ENCODE measurements around the gene CNTNAP2. TPM values are rescaled to one million over a fixed set of nuclear protein-coding genes. Genes with fewer than 3 reads are reported as not detected.
A peak's percentile ranks its signal among the peaks of the same experiment; 100 is the strongest.

CNTNAP2 gene
- total RNA-seq, 2 donors from 2014 or later: 3.5 to 4.0 TPM

GRCh38 chr7:147509035-147509501 is 1392.5 kb downstream of the CNTNAP2 start:
- DNase-seq (no peak), ATAC-seq (no peak)
- intact Hi-C loops (cut with DNase I, micrococcal nuclease): no loop called here

GRCh38 chr7:147509541-147510200 is 1393.1 kb downstream of the CNTNAP2 start:
- intact Hi-C loops (cut with DNase I, micrococcal nuclease): no loop called here
- no peak for DNase-seq
- ATAC-seq: no peak

GRCh38 chr7:147510201-147510542 is 1393.6 kb downstream of the CNTNAP2 start:
- DNase-seq: no peak
- intact Hi-C loops (cut with DNase I, micrococcal nuclease): no loop called here

GRCh38 chr7:147510923-147511322 is 1394.3 kb downstream of the CNTNAP2 start:
- ATAC-seq (no peak), DNase-seq (no peak)
- intact Hi-C loops (cut with DNase I, micrococcal nuclease): no loop called here

More at GRCh38 chr7:147510201-147510542, 1393.6 kb downstream of the CNTNAP2 start:
- ATAC-seq: no peak

GRCh38 chr7:147513451-147513850 is 1396.8 kb downstream of the CNTNAP2 start:
- no peak for ATAC-seq
- intact Hi-C loops (cut with DNase I, micrococcal nuclease): no loop called here
- DNase-seq: no peak

- ATAC-seq (no peak), DNase-seq (no peak)
- intact Hi-C loops (cut with DNase I, micrococcal nuclease): no loop called here
Measured at GRCh38 chr7:147516391-147516790, 1399.8 kb downstream of the CNTNAP2 start.

- DNase-seq (no peak), ATAC-seq (no peak)
- intact Hi-C loops (cut with DNase I, micrococcal nuclease): no loop called here
Measured at GRCh38 chr7:147519062-147519461, 1402.5 kb downstream of the CNTNAP2 start.

GRCh38 chr7:147523056-147523455 is 1406.5 kb downstream of the CNTNAP2 start:
- DNase-seq (no peak), ATAC-seq (no peak)
- intact Hi-C loops (cut with DNase I, micrococcal nuclease): no loop called here

GRCh38 chr7:147524726-147525250 is 1408.2 kb downstream of the CNTNAP2 start:
- intact Hi-C loops (cut with DNase I, micrococcal nuclease): no loop called here
- ATAC-seq: no peak
- DNase-seq: no peak

- DNase-seq: no peak
- ATAC-seq: no peak
- intact Hi-C loops (cut with DNase I, micrococcal nuclease): no loop called here
Measured at GRCh38 chr7:147525325-147525724, 1408.7 kb downstream of the CNTNAP2 start.

- intact Hi-C loops (cut with DNase I, micrococcal nuclease): no loop called here
- DNase-seq (no peak), ATAC-seq (no peak)
Measured at GRCh38 chr7:147535701-147536111, 1419.1 kb downstream of the CNTNAP2 start.

- no peak for DNase-seq
- ATAC-seq: no peak
- intact Hi-C loops (cut with DNase I, micrococcal nuclease): no loop called here
Measured at GRCh38 chr7:147539685-147540084, 1423.1 kb downstream of the CNTNAP2 start.

GRCh38 chr7:147540743-147541142 is 1424.1 kb downstream of the CNTNAP2 start:
- no peak for ATAC-seq
- no peak for DNase-seq
- intact Hi-C loops (cut with DNase I, micrococcal nuclease): no loop called here

- intact Hi-C loops (cut with DNase I, micrococcal nuclease): no loop called here
- DNase-seq (no peak), ATAC-seq (no peak)
Measured at GRCh38 chr7:147541261-147541660, 1424.7 kb downstream of the CNTNAP2 start.

- peak; percentile 60 for ATAC-seq
- intact Hi-C loops (cut with DNase I, micrococcal nuclease): no loop called here
- DNase-seq: peak in 1 of 2 donors; percentile 9
Measured at GRCh38 chr7:147547252-147547897, 1430.8 kb downstream of the CNTNAP2 start.

- intact Hi-C loops (cut with DNase I, micrococcal nuclease): no loop called here
- ATAC-seq (no peak), DNase-seq (no peak)
Measured at GRCh38 chr7:147556317-147556716, 1439.7 kb downstream of the CNTNAP2 start.

- DNase-seq (no peak), ATAC-seq (no peak)
- intact Hi-C loops (cut with DNase I, micrococcal nuclease): no loop called here
Measured at GRCh38 chr7:147563669-147564068, 1447.1 kb downstream of the CNTNAP2 start.

- intact Hi-C loops (cut with DNase I, micrococcal nuclease): no loop called here
- ATAC-seq: no peak
- no peak for DNase-seq
Measured at GRCh38 chr7:147564786-147565476, 1448.3 kb downstream of the CNTNAP2 start.

- ATAC-seq (no peak), DNase-seq (no peak)
- intact Hi-C loops (cut with DNase I, micrococcal nuclease): no loop called here
Measured at GRCh38 chr7:147567043-147567442, 1450.4 kb downstream of the CNTNAP2 start.

Data from left colon (tissue), 2 donors.